Posterior vena cava (tissue), 2 donors: ENCODE measurements around the gene PRRG1. TPM values are rescaled to one million over a fixed set of nuclear protein-coding genes. Genes with fewer than 3 reads are reported as not detected.

ENCODE experiments used
- total RNA-seq, 2 donors: library from RNA; stranded (reverse); fragmentation: NEBNext Ultra II Directional; extraction: Animal tissue kit (Norgen Biotek cat#: 25700); gene quantifications; one replicate each; pipeline ENCODE4 v1.2.1, GENCODE V29; 2021
- donor health status: DM: yes; HTN: yes; CAD: no.
- donor health status: DM: yes; HTN: yes; CAD: no.

The PRRG1 gene
- total RNA-seq, 2 donors from 2014 or later, result 9.3 to 10.8 TPM

Other genes with a start within 250 kb of the PRRG1 start
- gene LANCL3, start 222.3 kb downstream of the PRRG1 start, total RNA-seq, result under 1 TPM; 0.14 to 0.38 TPM